MM.1S (cell line): ENCODE measurements around the gene CDKN2A.

Experiments used
- DNase-seq: peaks from one replicate; pipeline ENCODE4 v3.0.0-alpha.2; 2015
- H2AFZ ChIP-seq: fragments of 300-600 bp; sonication (generic); 2 replicates; pipeline ENCODE4 v1.6.0; 2016; ENCODE audit warnings: antibody characterized with exemption, low read length
- H3F3A ChIP-seq: fragments of 300-600 bp; sonication (generic); 2 replicates; pipeline ENCODE4 v1.6.1; 2016; ENCODE audit warnings: mild to moderate bottlenecking, antibody characterized with exemption, low read length, moderate library complexity, mixed read lengths; ENCODE audit not compliant: insufficient read depth
- H3K27ac ChIP-seq: fragments of 300-600 bp; sonication (generic); 2 replicates; pipeline ENCODE4 v1.5.1; 2016; ENCODE audit warnings: mild to moderate bottlenecking, low read length
- H3K27me3 ChIP-seq: fragments of 300-600 bp; sonication (generic); replicated peaks from 2 replicates; pipeline ENCODE4 v1.6.0; 2016; ENCODE audit warnings: low read length; ENCODE audit not compliant: insufficient read depth
- H3K36me3 ChIP-seq: fragments of 300-600 bp; sonication (generic); replicated peaks from 2 replicates; pipeline ENCODE4 v1.6.1; 2016; ENCODE audit warnings: mild to moderate bottlenecking, low read length, mixed read lengths; ENCODE audit not compliant: insufficient read depth
- H3K4me1 ChIP-seq: fragments of 300-600 bp; sonication (generic); 2 replicates; pipeline ENCODE4 v1.6.1; 2016; ENCODE audit warnings: low read length, mixed read lengths
- H3K4me2 ChIP-seq: fragments of 300-600 bp; sonication (generic); 2 replicates; pipeline ENCODE4 v1.6.0; 2016; ENCODE audit warnings: low read depth, low read length
- H3K4me3 ChIP-seq: fragments of 300-600 bp; sonication (generic); 2 replicates; pipeline ENCODE4 v1.5.1; 2016; ENCODE audit warnings: low read length, mixed read lengths
- H3K79me2 ChIP-seq: fragments of 300-600 bp; sonication (generic); 2 replicates; pipeline ENCODE4 v1.6.1; 2016; ENCODE audit warnings: mixed run types, low read length, mixed read lengths
- H3K9ac ChIP-seq: fragments of 300-600 bp; sonication (generic); 2 replicates; pipeline ENCODE4 v1.6.1; 2016; ENCODE audit warnings: low read length, mixed read lengths
- H3K9me2 ChIP-seq: fragments of 300-600 bp; sonication (generic); replicated peaks from 2 replicates; pipeline ENCODE4 v1.6.1; 2016; ENCODE audit warnings: mild to moderate bottlenecking, low read length, mixed read lengths; ENCODE audit not compliant: insufficient read depth
- H3K9me3 ChIP-seq: fragments of 300-600 bp; sonication (generic); replicated peaks from 2 replicates; pipeline ENCODE4 v1.6.1; 2016; ENCODE audit warnings: mild to moderate bottlenecking, low read length, mixed read lengths; ENCODE audit not compliant: insufficient read depth
- H4K20me1 ChIP-seq: fragments of 300-600 bp; sonication (generic); 2 replicates; pipeline ENCODE4 v1.6.1; 2016; ENCODE audit warnings: mild to moderate bottlenecking, low read length, moderate library complexity, mixed read lengths; ENCODE audit not compliant: insufficient read depth
- CTCF ChIP-seq: fragments of 300-600 bp; sonication (generic); IDR thresholded peaks from 2 replicates; pipeline ENCODE4 v1.5.1; 2016; ENCODE audit warnings: antibody characterized with exemption, low read length, mixed read lengths
- EZH2 ChIP-seq: fragments of 300-600 bp; sonication (generic); optimal IDR thresholded peaks from 2 replicates; pipeline ENCODE3; 2017; ENCODE audit warnings: low read depth, mild to moderate bottlenecking, antibody characterized with exemption, low read length, mixed read lengths
- EZH2phosphoT487 ChIP-seq: fragments of 300-600 bp; sonication (generic); IDR thresholded peaks from 2 replicates; pipeline ENCODE4 v1.6.1; 2018; ENCODE audit warnings: antibody characterized with exemption, low read length

Gene CDKN2A

GRCh38 chr9:21967169-21967568 lies 27.0 kb downstream of the CDKN2A start:
- no peak for DNase-seq
- H3K4me3 ChIP-seq = no peak overlapping the region
- no peak overlapping the region for H3K9ac ChIP-seq
- no peaks in the 10 kb centered on the region for H3K27me3 ChIP-seq
- no peaks in the 10 kb centered on the region for H3K36me3 ChIP-seq
- no peak overlapping the region for H3K27ac ChIP-seq
- no peaks in the 10 kb centered on the region for H3K79me2 ChIP-seq
- no peak overlapping the region for H3K4me2 ChIP-seq
- TF ChIP-seq EZH2 (no peak), CTCF (no peak)
- no peaks in the 10 kb centered on the region for H3F3A ChIP-seq
- H3K4me1 ChIP-seq = no peaks in the 10 kb centered on the region
- no peaks in the 10 kb centered on the region for H3K9me2 ChIP-seq
- H2AFZ ChIP-seq = no peak overlapping the region
- no peaks in the 10 kb centered on the region for H4K20me1 ChIP-seq
- H3K9me3 ChIP-seq = no peaks in the 10 kb centered on the region

GRCh38 chr9:21966140-21966851 lies 27.9 kb downstream of the CDKN2A start:
- Histone ChIP-seq H3K79me2 (no peaks in the 10 kb centered on the region), H3K4me2 (no peak overlapping the region), H3F3A (no peaks in the 10 kb centered on the region), H3K36me3 (no peaks in the 10 kb centered on the region), H3K27me3 (no peaks in the 10 kb centered on the region), H3K9me3 (no peaks in the 10 kb centered on the region), H3K4me3 (no peak overlapping the region), H2AFZ (no peak overlapping the region), H3K9me2 (no peaks in the 10 kb centered on the region), H3K4me1 (no peaks in the 10 kb centered on the region), H3K27ac (no peak overlapping the region), H3K9ac (no peak overlapping the region), H4K20me1 (no peaks in the 10 kb centered on the region)
- no peak for DNase-seq
- TF ChIP-seq EZH2 (no peak), CTCF (no peak), EZH2phosphoT487 (no peak)

GRCh38 chr9:21965401-21965951 lies 28.7 kb downstream of the CDKN2A start:
- Histone ChIP-seq H4K20me1 (no peaks in the 10 kb centered on the region), H3K27ac (no peak overlapping the region), H3K79me2 (no peaks in the 10 kb centered on the region), H3K4me1 (no peaks in the 10 kb centered on the region), H3K36me3 (no peaks in the 10 kb centered on the region), H3K9ac (peak overlapping the region; percentile 16; the same call in 1 of the 2 replicates), H3K4me3 (peak overlapping the region; percentile 27; the same call in 1 of the 2 replicates), H3K27me3 (no peaks in the 10 kb centered on the region), H3F3A (no peaks in the 10 kb centered on the region), H2AFZ (peak overlapping the region; percentile 42; the same call in 1 of the 2 replicates), H3K4me2 (peak overlapping the region; percentile 37; the same call in 1 of the 2 replicates), H3K9me2 (no peaks in the 10 kb centered on the region), H3K9me3 (no peaks in the 10 kb centered on the region)
- DNase-seq = no peak
- TF ChIP-seq CTCF (peak; percentile 22), EZH2 (no peak)
